Natural killer cell (primary cell): ENCODE measurements around the gene RABEP2. TPM values are rescaled to one million over a fixed set of nuclear protein-coding genes. Genes with fewer than 3 reads are reported as not detected.

Experiments used
- ATAC-seq, 3 donors: fragments of 150-1000 bp in 2 of 3; fragments of 200-7000 bp in 1 of 3; cut with Tn5 transposase; 1 replicate in 1 of 3; 2 replicates in 2 of 3; pipeline ENCODE4 v1.10.0; 2021; ENCODE audit warnings: mild to moderate bottlenecking in 2 of 3, moderate library complexity in 2 of 3
- DNase-seq, 2 donors: peaks; one replicate each; pipeline versions ENCODE4 v3.0.0 to v3.0.0-alpha.2; 2013 to 2021; ENCODE audit warnings: mixed read lengths in 1 of 2
- H3K27ac ChIP-seq: one replicate; pipeline ENCODE4 v1.5.1; 2013; ENCODE audit warnings: mild to moderate bottlenecking, low read length
- H3K27me3 ChIP-seq: one replicate; pipeline ENCODE4 v1.6.1; 2013; ENCODE audit warnings: low read length; ENCODE audit not compliant: control insufficient read depth, insufficient read depth
- H3K36me3 ChIP-seq: one replicate; pipeline ENCODE4 v1.6.1; 2013; ENCODE audit warnings: low read length; ENCODE audit not compliant: control insufficient read depth, insufficient read depth
- H3K4me1 ChIP-seq: one replicate; pipeline ENCODE4 v1.6.1; 2013; ENCODE audit warnings: low read length; ENCODE audit not compliant: control insufficient read depth, insufficient read depth
- H3K4me3 ChIP-seq: one replicate; pipeline ENCODE4 v1.5.1; 2013; ENCODE audit warnings: low read length
- H3K9me3 ChIP-seq: one replicate; pipeline ENCODE4 v1.6.1; 2013; ENCODE audit warnings: low read length; ENCODE audit not compliant: control insufficient read depth, insufficient read depth
- H3K27ac Mint-ChIP-seq, 2 donors: one replicate each; pipeline ENCODE4 v1.8.0; 2022; ENCODE audit warnings: mild to moderate bottlenecking in 2 of 2, mixed read lengths in 2 of 2, moderate library complexity in 1 of 2
- H3K27me3 Mint-ChIP-seq, 2 donors: one replicate each; pipeline ENCODE4 v1.8.0; 2022; ENCODE audit warnings: low read depth in 2 of 2, mixed read lengths in 2 of 2
- H3K36me3 Mint-ChIP-seq: one replicate; pipeline ENCODE4 v1.8.0; 2022; ENCODE audit warnings: mixed read lengths
- H3K4me1 Mint-ChIP-seq, 2 donors: one replicate each; pipeline ENCODE4 v1.8.0; 2022; ENCODE audit warnings: mixed read lengths in 2 of 2
- H3K4me3 Mint-ChIP-seq: one replicate; pipeline ENCODE4 v1.8.0; 2022; ENCODE audit warnings: mild to moderate bottlenecking, moderate library complexity, mixed read lengths
- H3K9me3 Mint-ChIP-seq, 2 donors: one replicate each; pipeline ENCODE4 v1.8.0; 2022; ENCODE audit warnings: mixed read lengths in 2 of 2
- WGBS: methylation state at CpG from one replicate; pipeline ENCODE4 v1.1.7; 2013; ENCODE audit warnings: missing lambda C conversion rate; ENCODE audit not compliant: insufficient coverage; 5-methylcytosine and 5-hydroxymethylcytosine counted together
- intact Hi-C: fragments of 100-400 bp; cut with micrococcal nuclease; formaldehyde crosslinking; loops from one replicate; pipeline ENCODE4 v1.14.2; 2022
- total RNA-seq, 4 donors: library from RNA; stranded (reverse); fragments of 120-200 nt in 1 of 4; gene quantifications; one replicate each; pipeline versions ENCODE4 v1.2.3 to v1.2.4, GENCODE V29; 2013 to 2022
- TF ChIP-seq, protein P1 (sequence below): fragments of 200-600 bp; IDR thresholded peaks from one replicate; pipeline ENCODE4 v1.8.0; 2022; ENCODE audit warnings: antibody characterized with exemption

RABEP2 gene
- total RNA-seq, 3 donors from 2014 or later (not counting 1 experiment from before 2014, with no cell fraction given) = 53.4 to 63.4 (median 60.1) TPM

DNA sequence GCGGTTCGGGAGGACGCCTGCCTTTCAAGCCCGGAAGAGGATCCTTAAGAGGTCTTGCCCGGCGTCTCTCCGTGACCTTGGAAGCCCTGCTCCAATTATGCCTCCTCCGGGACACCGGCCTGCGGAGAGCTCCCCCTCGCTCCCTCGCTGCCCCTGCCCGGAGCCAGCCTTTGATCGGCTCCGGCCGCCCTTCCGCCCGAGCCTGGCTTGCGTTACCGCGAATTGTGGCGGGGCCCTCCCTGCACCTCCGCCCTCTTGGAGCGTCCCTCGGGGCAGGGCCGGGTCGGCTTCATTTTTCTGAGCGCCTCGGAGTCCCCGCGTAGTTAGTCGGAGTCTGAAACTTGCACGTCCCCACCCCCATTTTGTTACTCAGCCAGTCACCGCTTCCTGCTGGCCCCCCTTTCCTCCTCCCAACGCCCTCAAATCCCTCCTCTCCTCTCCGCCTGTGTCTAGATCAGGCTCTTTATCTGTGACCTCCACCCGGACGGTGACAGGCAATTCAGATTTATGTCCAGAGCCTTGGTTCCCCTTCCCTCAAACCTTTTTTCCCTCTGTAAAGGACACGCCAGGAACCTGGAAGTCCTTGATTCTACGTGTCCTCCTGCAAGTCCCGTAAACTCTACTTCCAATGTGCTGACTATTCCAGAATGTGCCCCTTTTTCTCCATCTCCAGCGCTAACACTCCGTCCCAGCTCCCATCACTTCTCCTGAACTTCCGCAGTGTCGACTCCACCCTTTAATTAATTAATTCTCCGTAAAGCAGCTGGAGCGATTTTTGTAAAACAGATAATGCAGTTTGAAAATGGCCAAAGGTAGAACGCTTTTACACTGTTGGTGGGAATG lies 569 bp upstream of the RABEP2 start:
- ATAC-seq = peak; percentile 73 to 86 (median 76)
- peak; percentile 83 to 91 for DNase-seq
- Histone ChIP-seq H3K36me3 (peaks cover 8% of the 10 kb centered on the region), H3K27ac (peak overlapping the region; percentile 96), H3K4me1 (peaks cover 24% of the 10 kb centered on the region), H3K27me3 (no peaks in the 10 kb centered on the region), H3K4me3 (peak overlapping the region; percentile 65), H3K9me3 (no peaks in the 10 kb centered on the region)
- WGBS = 1% methylated on average over 46 of the region's 48 CpGs
- intact Hi-C loops = loop anchor here (1.0 to 5.0 kb wide), 7 partner anchors 11 to 103 kb away; partner anchors contain the start of genes ATXN2L, NFATC2IP, SH2B1 and SPNS1
- Mint-ChIP-seq H3K9me3 (no peaks in the 10 kb centered on the region), H3K36me3 (no peaks in the 10 kb centered on the region), H3K4me3 (peak overlapping the region; percentile 98), H3K27ac (peak overlapping the region; percentile 98 to 99), H3K4me1 (peaks cover 32 to 41% of the 10 kb centered on the region in 2 donors), H3K27me3 (no peaks in the 10 kb centered on the region)
- TF ChIP-seq, protein P1, sequence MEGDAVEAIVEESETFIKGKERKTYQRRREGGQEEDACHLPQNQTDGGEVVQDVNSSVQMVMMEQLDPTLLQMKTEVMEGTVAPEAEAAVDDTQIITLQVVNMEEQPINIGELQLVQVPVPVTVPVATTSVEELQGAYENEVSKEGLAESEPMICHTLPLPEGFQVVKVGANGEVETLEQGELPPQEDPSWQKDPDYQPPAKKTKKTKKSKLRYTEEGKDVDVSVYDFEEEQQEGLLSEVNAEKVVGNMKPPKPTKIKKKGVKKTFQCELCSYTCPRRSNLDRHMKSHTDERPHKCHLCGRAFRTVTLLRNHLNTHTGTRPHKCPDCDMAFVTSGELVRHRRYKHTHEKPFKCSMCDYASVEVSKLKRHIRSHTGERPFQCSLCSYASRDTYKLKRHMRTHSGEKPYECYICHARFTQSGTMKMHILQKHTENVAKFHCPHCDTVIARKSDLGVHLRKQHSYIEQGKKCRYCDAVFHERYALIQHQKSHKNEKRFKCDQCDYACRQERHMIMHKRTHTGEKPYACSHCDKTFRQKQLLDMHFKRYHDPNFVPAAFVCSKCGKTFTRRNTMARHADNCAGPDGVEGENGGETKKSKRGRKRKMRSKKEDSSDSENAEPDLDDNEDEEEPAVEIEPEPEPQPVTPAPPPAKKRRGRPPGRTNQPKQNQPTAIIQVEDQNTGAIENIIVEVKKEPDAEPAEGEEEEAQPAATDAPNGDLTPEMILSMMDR = no peak

DNA sequence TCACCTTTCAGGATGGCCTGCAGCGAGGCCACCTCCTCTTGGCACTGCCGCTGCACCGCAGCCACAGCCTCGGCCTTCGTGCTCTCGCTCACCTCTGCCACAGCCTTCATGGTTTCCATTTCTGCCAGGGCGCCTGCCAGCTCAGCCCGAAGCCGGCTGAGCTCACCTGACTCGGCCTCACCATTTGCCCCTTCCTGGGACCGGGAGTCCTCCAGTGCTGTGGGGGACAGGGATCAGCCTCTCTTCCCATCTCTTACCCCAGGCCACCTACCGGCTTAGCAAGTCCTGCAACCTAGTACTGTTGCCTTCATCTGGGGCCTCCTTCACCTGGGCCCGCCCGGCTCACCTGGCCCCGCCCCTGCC lies 658 bp downstream of the RABEP2 start:
- Mint-ChIP-seq H3K4me3 (peak overlapping the region; percentile 91), H3K36me3 (no peaks in the 10 kb centered on the region), H3K27me3 (no peaks in the 10 kb centered on the region), H3K4me1 (peaks cover 26 to 34% of the 10 kb centered on the region in 2 donors), H3K27ac (peak overlapping the region; percentile 98 to 99), H3K9me3 (no peaks in the 10 kb centered on the region)
- Histone ChIP-seq H3K4me3 (peak overlapping the region; percentile 65), H3K9me3 (no peaks in the 10 kb centered on the region), H3K36me3 (peaks cover 13% of the 10 kb centered on the region), H3K27me3 (no peaks in the 10 kb centered on the region), H3K27ac (peak overlapping the region; percentile 96), H3K4me1 (peaks cover 16% of the 10 kb centered on the region)
- WGBS = 47% methylated on average over 15 of the region's 15 CpGs
- ATAC-seq (no peak), DNase-seq (no peak)
- intact Hi-C loops = loop anchor here (2.0 kb wide), 2 partner anchors 26 to 78 kb away; partner anchors contain the start of genes NFATC2IP and TUFM
- TF ChIP-seq, protein P1 = no peak

DNA sequence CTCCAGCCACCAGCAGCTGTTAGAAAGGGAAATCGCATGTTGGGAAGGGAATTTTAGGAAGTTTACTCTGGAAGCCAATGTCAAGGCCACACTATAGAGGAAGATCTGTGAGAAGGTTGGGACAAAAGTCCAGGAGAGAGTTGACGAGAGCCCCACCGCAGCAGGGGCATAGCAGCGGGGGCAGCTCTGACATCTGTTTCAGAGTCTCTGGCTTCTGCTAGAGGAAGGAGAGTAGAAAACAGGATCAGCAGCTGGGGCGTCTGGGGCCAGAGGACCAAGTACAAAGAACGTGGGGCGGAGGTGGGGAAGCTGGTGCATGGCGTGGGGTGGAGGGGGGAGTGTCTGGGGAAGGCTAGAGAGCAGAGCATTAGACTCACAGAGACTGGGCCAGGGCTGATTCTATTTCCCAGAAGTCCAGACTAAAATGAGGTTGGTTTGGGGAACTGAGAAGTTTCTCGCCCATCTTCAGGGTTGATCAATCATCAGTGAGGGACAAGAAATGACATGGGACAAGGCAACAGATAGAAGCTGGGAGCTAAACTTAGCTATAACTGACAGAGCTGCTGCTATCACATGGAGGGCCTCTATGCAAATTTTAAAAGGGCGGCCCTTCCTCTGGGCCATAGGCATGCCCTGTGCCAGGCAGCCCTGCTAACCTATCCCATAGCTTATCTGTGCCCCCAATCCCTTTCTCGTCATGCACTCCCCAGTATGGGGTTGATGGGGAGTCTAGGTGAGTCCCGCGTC lies 1.2 kb downstream of the RABEP2 start:
- Mint-ChIP-seq H3K27ac (peak overlapping the region; percentile 98 to 99), H3K27me3 (no peaks in the 10 kb centered on the region), H3K36me3 (no peaks in the 10 kb centered on the region), H3K9me3 (no peaks in the 10 kb centered on the region), H3K4me3 (peak overlapping the region; percentile 91), H3K4me1 (peaks cover 26 to 34% of the 10 kb centered on the region in 2 donors)
- TF ChIP-seq, protein P1 = no peak
- H3K27ac ChIP-seq = peak overlapping the region; percentile 96
- peak overlapping the region; percentile 65 for H3K4me3 ChIP-seq
- H3K27me3 ChIP-seq = no peaks in the 10 kb centered on the region
- peaks cover 19% of the 10 kb centered on the region for H3K36me3 ChIP-seq
- intact Hi-C loops = loop anchor here (2.0 kb wide), 2 partner anchors 27 to 77 kb away; partner anchors contain the start of genes NFATC2IP and TUFM
- no peak for DNase-seq
- peaks cover 16% of the 10 kb centered on the region for H3K4me1 ChIP-seq
- no peaks in the 10 kb centered on the region for H3K9me3 ChIP-seq
- 73% methylated on average over 12 of the region's 13 CpGs for WGBS
- ATAC-seq = no peak
